PC-3 (cell line): ENCODE results near the gene BRF1.

ENCODE experiments used
- EZH2phosphoT487 ChIP-seq: fragments of 300-600 bp; sonication (generic); IDR thresholded peaks from 2 replicates; pipeline ENCODE4 v1.6.1; 2018; ENCODE audit warnings: mild to moderate bottlenecking, antibody characterized with exemption, low read length, borderline replicate concordance
- TF ChIP-seq, protein P1 (sequence below): fragments of 300-600 bp; sonication (generic); conservative IDR thresholded peaks from 2 replicates; pipeline ENCODE4 v1.5.1; 2017; ENCODE audit warnings: antibody characterized with exemption, low read depth, mild to moderate bottlenecking, low read length

- TF ChIP-seq, protein P1, sequence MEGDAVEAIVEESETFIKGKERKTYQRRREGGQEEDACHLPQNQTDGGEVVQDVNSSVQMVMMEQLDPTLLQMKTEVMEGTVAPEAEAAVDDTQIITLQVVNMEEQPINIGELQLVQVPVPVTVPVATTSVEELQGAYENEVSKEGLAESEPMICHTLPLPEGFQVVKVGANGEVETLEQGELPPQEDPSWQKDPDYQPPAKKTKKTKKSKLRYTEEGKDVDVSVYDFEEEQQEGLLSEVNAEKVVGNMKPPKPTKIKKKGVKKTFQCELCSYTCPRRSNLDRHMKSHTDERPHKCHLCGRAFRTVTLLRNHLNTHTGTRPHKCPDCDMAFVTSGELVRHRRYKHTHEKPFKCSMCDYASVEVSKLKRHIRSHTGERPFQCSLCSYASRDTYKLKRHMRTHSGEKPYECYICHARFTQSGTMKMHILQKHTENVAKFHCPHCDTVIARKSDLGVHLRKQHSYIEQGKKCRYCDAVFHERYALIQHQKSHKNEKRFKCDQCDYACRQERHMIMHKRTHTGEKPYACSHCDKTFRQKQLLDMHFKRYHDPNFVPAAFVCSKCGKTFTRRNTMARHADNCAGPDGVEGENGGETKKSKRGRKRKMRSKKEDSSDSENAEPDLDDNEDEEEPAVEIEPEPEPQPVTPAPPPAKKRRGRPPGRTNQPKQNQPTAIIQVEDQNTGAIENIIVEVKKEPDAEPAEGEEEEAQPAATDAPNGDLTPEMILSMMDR, result no peak
- no peak for TF ChIP-seq EZH2phosphoT487
Observed at GRCh38 chr14:105250986-105251385, 49.8 kb downstream of the BRF1 start.
